GM23338 (cell line): ENCODE results near the gene POMT2. TPM values are rescaled to one million over a fixed set of nuclear protein-coding genes. Genes with fewer than 3 reads are reported as not detected.

Experiments
- ATAC-seq: fragments of 200-7000 bp; cut with Tn5 transposase; 3 replicates; pipeline ENCODE4 v1.9.1; 2020
- DNase-seq: peaks from one replicate; pipeline ENCODE4 v3.0.0-alpha.2; 2015; ENCODE audit warnings: low spot score
- H2AFZ ChIP-seq: fragments of 200-600 bp; sonication (generic); 2 replicates; pipeline ENCODE4 v1.8.0; 2016; ENCODE audit warnings: antibody characterized with exemption, mild to moderate bottlenecking, moderate library complexity
- H3F3A ChIP-seq: fragments of 200-600 bp; sonication (generic); replicated peaks from 2 replicates; pipeline ENCODE4 v1.8.0; 2017; ENCODE audit warnings: antibody characterized with exemption, mixed run types, low read depth
- H3K27ac ChIP-seq: fragments of 200-600 bp; sonication (generic); 2 replicates; pipeline ENCODE4 v1.6.1; 2016; ENCODE audit warnings: low read depth
- H3K27me3 ChIP-seq: fragments of 200-600 bp; sonication (generic); 2 replicates; pipeline ENCODE4 v1.8.0; 2016; ENCODE audit warnings: mild to moderate bottlenecking, mixed run types, moderate library complexity; ENCODE audit not compliant: insufficient read depth
- H3K36me3 ChIP-seq: fragments of 200-600 bp; sonication (generic); 2 replicates; pipeline ENCODE4 v1.8.0; 2016; ENCODE audit warnings: mild to moderate bottlenecking; ENCODE audit not compliant: insufficient read depth
- H3K4me1 ChIP-seq: fragments of 200-600 bp; sonication (generic); 2 replicates; pipeline ENCODE4 v1.8.0; 2016; ENCODE audit warnings: mild to moderate bottlenecking, moderate library complexity; ENCODE audit not compliant: insufficient read depth
- H3K4me2 ChIP-seq: fragments of 200-600 bp; sonication (generic); 2 replicates; pipeline ENCODE4 v1.7.1; 2017; ENCODE audit warnings: mixed run types
- H3K4me3 ChIP-seq: fragments of 200-600 bp; sonication (generic); 2 replicates; pipeline ENCODE4 v1.6.1; 2016; ENCODE audit warnings: mixed run types
- H3K79me2 ChIP-seq: fragments of 200-600 bp; sonication (generic); replicated peaks from 2 replicates; pipeline ENCODE4 v1.8.0; 2017; ENCODE audit warnings: mild to moderate bottlenecking; ENCODE audit not compliant: insufficient read depth
- H3K9me2 ChIP-seq: fragments of 200-600 bp; sonication (generic); 2 replicates; pipeline ENCODE4 v1.8.0; 2017; ENCODE audit not compliant: insufficient read depth
- H4K20me1 ChIP-seq: fragments of 200-600 bp; sonication (generic); replicated peaks from 2 replicates; pipeline ENCODE4 v1.8.0; 2017; ENCODE audit warnings: mild to moderate bottlenecking; ENCODE audit not compliant: insufficient read depth
- H3K27ac Mint-ChIP-seq: 2 replicates; pipeline ENCODE4 v1.8.0; 2020; ENCODE audit warnings: inconsistent platforms, mild to moderate bottlenecking, moderate library complexity, mixed read lengths
- H3K27me3 Mint-ChIP-seq: 3 replicates; pipeline ENCODE4 v1.8.0; 2022; ENCODE audit warnings: low read depth, mild to moderate bottlenecking, moderate library complexity, mixed read lengths, inconsistent platforms; ENCODE audit not compliant: insufficient read depth, poor library complexity
- H3K36me3 Mint-ChIP-seq: 3 replicates; pipeline ENCODE4 v1.8.0; 2021; ENCODE audit warnings: low read depth, mild to moderate bottlenecking, inconsistent platforms, moderate library complexity, mixed read lengths
- H3K4me1 Mint-ChIP-seq: 3 replicates; pipeline ENCODE4 v1.8.0; 2020; ENCODE audit warnings: mild to moderate bottlenecking, inconsistent platforms, mixed read lengths
- H3K4me3 Mint-ChIP-seq: 3 replicates; pipeline ENCODE4 v1.8.0; 2021; ENCODE audit warnings: moderate library complexity, mild to moderate bottlenecking, inconsistent platforms, mixed read lengths
- H3K9me3 Mint-ChIP-seq: 3 replicates; pipeline ENCODE4 v1.8.0; 2020; ENCODE audit warnings: moderate library complexity, mild to moderate bottlenecking, inconsistent platforms, mixed read lengths
- CREB1 ChIP-seq: fragments of 250-450 bp; sonication (Bioruptor Pico); IDR thresholded peaks from 2 replicates; pipeline ENCODE4 v1.5.0; 2020; ENCODE audit warnings: low read depth, mild to moderate bottlenecking, moderate library complexity
- CTCF ChIP-seq, 2 experiments: fragments of 200-600 bp in 1 of 2; sonication (generic) in 1 of 2; conservative IDR thresholded peaks; 2 replicates each; pipeline versions ENCODE4 v1.5.1 to v1.6.1; 2016 to 2017; ENCODE audit warnings: antibody characterized with exemption in 2 of 2, low read depth in 2 of 2, mild to moderate bottlenecking in 2 of 2, moderate library complexity in 1 of 2
- NANOG ChIP-seq: IDR thresholded peaks from 2 replicates; pipeline ENCODE4 v1.6.1; 2016; ENCODE audit warnings: antibody characterized with exemption, borderline replicate concordance
- POLR2AphosphoS5 ChIP-seq: IDR thresholded peaks from 2 replicates; pipeline ENCODE4 v1.6.1; 2016; ENCODE audit warnings: antibody characterized with exemption, low read depth
- REST ChIP-seq: IDR thresholded peaks from one replicate; pipeline ENCODE4 v1.6.1; 2018; ENCODE audit warnings: antibody characterized with exemption; ENCODE audit not compliant: unreplicated experiment
- STAT1 ChIP-seq: IDR thresholded peaks from one replicate; pipeline ENCODE4 v1.6.1; 2016; ENCODE audit warnings: antibody characterized with exemption; ENCODE audit not compliant: unreplicated experiment
- ZNF114 ChIP-seq: fragments of 250-450 bp; sonication (Bioruptor Pico); IDR thresholded peaks from 2 replicates; pipeline ENCODE4 v1.5.0; 2020; ENCODE audit warnings: mild to moderate bottlenecking, moderate library complexity
- polyA plus RNA-seq: library from polyadenylated mRNA; unstranded; fragments of >200 nt; fragmentation: Nextera tagmentation; extraction: Ambion mirVana; gene quantifications from 2 replicates; pipeline ENCODE4 v1.2.1, GENCODE V29; 2016
- total RNA-seq: library from RNA; depleted of rRNA; stranded (reverse); fragments of >200 nt; shearing (Covaris generic); gene quantifications from 2 replicates; pipeline ENCODE4 v1.2.3, GENCODE V29; 2014
- TF ChIP-seq, protein P1 (sequence below): IDR thresholded peaks from 2 replicates; pipeline ENCODE4 v1.6.1; 2016; ENCODE audit warnings: antibody characterized with exemption
- TF ChIP-seq, protein P2 (sequence below): fragments of 250-450 bp; sonication (Bioruptor Pico); IDR thresholded peaks from 2 replicates; pipeline ENCODE4 v1.5.0; 2020; ENCODE audit warnings: mild to moderate bottlenecking, moderate library complexity

Gene POMT2
- total and polyA plus RNA-seq, 2 experiments from 2014 or later: 24.3 to 29.9 TPM

GRCh38 chr14:77314539-77315457 lies 5.9 kb downstream of the POMT2 start (continued):
- TF ChIP-seq REST (no peak), CREB1 (no peak), NANOG (no peak), CTCF (conservative IDR thresholded peaks at IDR 0.05; ENCODE audit: low read depth in 2 of 2) (no peak), POLR2AphosphoS5 (no peak)
- TF ChIP-seq, protein P1, sequence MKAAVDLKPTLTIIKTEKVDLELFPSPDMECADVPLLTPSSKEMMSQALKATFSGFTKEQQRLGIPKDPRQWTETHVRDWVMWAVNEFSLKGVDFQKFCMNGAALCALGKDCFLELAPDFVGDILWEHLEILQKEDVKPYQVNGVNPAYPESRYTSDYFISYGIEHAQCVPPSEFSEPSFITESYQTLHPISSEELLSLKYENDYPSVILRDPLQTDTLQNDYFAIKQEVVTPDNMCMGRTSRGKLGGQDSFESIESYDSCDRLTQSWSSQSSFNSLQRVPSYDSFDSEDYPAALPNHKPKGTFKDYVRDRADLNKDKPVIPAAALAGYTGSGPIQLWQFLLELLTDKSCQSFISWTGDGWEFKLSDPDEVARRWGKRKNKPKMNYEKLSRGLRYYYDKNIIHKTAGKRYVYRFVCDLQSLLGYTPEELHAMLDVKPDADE: no peak

DNA sequence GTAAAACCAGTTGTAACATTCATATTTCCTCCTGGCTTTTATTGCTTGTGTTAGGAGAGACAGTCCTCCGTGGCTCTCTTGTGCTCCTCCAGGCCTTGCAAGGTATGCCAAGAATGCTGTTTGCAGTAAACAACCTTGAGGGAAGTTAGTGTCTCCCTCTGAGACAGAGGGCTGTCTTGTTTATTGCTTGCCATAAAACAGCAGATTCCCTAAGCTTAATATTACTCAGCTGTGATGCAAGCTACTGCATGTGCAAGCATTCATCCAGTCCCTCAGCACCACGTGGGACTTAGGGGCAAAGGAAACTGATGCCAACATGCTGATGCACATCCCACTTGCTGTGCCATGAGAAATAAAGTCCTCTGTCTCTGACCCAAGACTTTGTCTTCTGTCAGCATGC lies 6.6 kb downstream of the POMT2 start:
- no peak overlapping the region for H2AFZ ChIP-seq
- Mint-ChIP-seq H3K4me3 (no peak overlapping the region), H3K27ac (peak overlapping the region; percentile 88), H3K4me1 (peaks cover 40% of the 10 kb centered on the region), H3K27me3 (peaks cover 4% of the 10 kb centered on the region), H3K9me3 (no peaks in the 10 kb centered on the region), H3K36me3 (no peaks in the 10 kb centered on the region)
- H3K27ac ChIP-seq: peak overlapping the region; percentile 87
- H3K79me2 ChIP-seq: peaks cover 51% of the 10 kb centered on the region
- H3K36me3 ChIP-seq: no peaks in the 10 kb centered on the region
- H3K4me2 ChIP-seq: peak overlapping the region; percentile 29
- H3K4me1 ChIP-seq: peaks cover 33% of the 10 kb centered on the region
- no peaks in the 10 kb centered on the region for H3K9me2 ChIP-seq
- peak; percentile 85 for DNase-seq
- no peaks in the 10 kb centered on the region for H4K20me1 ChIP-seq
- 0 out of 2 replicates have a peak, but pooled peaks cover 4% of the 10 kb centered on the region for H3F3A ChIP-seq
- no peaks in the 10 kb centered on the region for H3K27me3 ChIP-seq
- H3K4me3 ChIP-seq: no peak overlapping the region
- ATAC-seq: peak; percentile 78
- TF ChIP-seq POLR2AphosphoS5 (no peak), STAT1 (no peak), CREB1 (no peak), ZNF114 (CRISPR knock-in tag) (no peak), NANOG (no peak)
- TF ChIP-seq, protein P2, sequence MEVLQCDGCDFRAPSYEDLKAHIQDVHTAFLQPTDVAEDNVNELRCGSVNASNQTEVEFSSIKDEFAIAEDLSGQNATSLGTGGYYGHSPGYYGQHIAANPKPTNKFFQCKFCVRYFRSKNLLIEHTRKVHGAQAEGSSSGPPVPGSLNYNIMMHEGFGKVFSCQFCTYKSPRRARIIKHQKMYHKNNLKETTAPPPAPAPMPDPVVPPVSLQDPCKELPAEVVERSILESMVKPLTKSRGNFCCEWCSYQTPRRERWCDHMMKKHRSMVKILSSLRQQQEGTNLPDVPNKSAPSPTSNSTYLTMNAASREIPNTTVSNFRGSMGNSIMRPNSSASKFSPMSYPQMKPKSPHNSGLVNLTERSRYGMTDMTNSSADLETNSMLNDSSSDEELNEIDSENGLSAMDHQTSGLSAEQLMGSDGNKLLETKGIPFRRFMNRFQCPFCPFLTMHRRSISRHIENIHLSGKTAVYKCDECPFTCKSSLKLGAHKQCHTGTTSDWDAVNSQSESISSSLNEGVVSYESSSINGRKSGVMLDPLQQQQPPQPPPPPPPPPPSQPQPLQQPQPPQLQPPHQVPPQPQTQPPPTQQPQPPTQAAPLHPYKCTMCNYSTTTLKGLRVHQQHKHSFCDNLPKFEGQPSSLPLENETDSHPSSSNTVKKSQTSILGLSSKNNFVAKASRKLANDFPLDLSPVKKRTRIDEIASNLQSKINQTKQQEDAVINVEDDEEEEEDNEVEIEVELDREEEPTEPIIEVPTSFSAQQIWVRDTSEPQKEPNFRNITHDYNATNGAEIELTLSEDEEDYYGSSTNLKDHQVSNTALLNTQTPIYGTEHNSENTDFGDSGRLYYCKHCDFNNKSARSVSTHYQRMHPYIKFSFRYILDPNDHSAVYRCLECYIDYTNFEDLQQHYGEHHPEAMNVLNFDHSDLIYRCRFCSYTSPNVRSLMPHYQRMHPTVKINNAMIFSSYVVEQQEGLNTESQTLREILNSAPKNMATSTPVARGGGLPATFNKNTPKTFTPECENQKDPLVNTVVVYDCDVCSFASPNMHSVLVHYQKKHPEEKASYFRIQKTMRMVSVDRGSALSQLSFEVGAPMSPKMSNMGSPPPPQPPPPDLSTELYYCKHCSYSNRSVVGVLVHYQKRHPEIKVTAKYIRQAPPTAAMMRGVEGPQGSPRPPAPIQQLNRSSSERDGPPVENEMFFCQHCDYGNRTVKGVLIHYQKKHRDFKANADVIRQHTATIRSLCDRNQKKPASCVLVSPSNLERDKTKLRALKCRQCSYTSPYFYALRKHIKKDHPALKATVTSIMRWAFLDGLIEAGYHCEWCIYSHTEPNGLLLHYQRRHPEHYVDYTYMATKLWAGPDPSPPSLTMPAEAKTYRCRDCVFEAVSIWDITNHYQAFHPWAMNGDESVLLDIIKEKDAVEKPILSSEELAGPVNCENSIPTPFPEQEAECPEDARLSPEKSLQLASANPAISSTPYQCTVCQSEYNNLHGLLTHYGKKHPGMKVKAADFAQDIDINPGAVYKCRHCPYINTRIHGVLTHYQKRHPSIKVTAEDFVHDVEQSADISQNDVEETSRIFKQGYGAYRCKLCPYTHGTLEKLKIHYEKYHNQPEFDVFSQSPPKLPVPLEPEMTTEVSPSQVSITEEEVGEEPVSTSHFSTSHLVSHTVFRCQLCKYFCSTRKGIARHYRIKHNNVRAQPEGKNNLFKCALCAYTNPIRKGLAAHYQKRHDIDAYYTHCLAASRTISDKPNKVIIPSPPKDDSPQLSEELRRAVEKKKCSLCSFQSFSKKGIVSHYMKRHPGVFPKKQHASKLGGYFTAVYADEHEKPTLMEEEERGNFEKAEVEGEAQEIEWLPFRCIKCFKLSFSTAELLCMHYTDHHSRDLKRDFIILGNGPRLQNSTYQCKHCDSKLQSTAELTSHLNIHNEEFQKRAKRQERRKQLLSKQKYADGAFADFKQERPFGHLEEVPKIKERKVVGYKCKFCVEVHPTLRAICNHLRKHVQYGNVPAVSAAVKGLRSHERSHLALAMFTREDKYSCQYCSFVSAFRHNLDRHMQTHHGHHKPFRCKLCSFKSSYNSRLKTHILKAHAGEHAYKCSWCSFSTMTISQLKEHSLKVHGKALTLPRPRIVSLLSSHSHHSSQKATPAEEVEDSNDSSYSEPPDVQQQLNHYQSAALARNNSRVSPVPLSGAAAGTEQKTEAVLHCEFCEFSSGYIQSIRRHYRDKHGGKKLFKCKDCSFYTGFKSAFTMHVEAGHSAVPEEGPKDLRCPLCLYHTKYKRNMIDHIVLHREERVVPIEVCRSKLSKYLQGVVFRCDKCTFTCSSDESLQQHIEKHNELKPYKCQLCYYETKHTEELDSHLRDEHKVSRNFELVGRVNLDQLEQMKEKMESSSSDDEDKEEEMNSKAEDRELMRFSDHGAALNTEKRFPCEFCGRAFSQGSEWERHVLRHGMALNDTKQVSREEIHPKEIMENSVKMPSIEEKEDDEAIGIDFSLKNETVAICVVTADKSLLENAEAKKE: no peak
